CD14-positive monocyte (primary cell): ENCODE measurements around the gene GIT2. TPM values are rescaled to one million over a fixed set of nuclear protein-coding genes. Genes with fewer than 3 reads are reported as not detected.

Experiments
- DNase-seq, 3 donors: peaks; one replicate each; pipeline ENCODE4 v3.0.0-alpha.2; 2011 to 2022
- H2AFZ ChIP-seq: 2 replicates; pipeline ENCODE4 v1.6.0; 2012; ENCODE audit warnings: mild to moderate bottlenecking, low read depth, low read length, inconsistent platforms; ENCODE audit not compliant: insufficient read depth, poor library complexity, severe bottlenecking
- H3K27ac ChIP-seq, 2 donors: 1 replicate in 1 of 2; 2 replicates in 1 of 2; pipeline ENCODE4 v1.5.1; 2012 to 2013; ENCODE audit warnings: low read length in 2 of 2, control low read depth in 1 of 2, inconsistent platforms in 1 of 2, low read depth in 1 of 2, mild to moderate bottlenecking in 1 of 2
- H3K27me3 ChIP-seq, 2 donors: one replicate each; pipeline versions ENCODE4 v1.6.0 to v1.6.1; 2011 to 2013; ENCODE audit warnings: low read length in 2 of 2; ENCODE audit not compliant: control insufficient read depth in 2 of 2, insufficient read depth in 2 of 2
- H3K36me3 ChIP-seq, 2 donors: replicated peaks in 1 of 2; 1 replicate in 1 of 2; 2 replicates in 1 of 2; pipeline versions ENCODE4 v1.5.1 to v1.6.1; 2012 to 2013; ENCODE audit warnings: low read length in 2 of 2, control low read depth in 1 of 2, inconsistent platforms in 1 of 2, mild to moderate bottlenecking in 1 of 2; ENCODE audit not compliant: insufficient read depth in 2 of 2, control insufficient read depth in 1 of 2
- H3K4me1 ChIP-seq, 2 donors: 1 replicate in 1 of 2; 2 replicates in 1 of 2; pipeline versions ENCODE4 v1.5.1 to v1.6.1; 2012 to 2013; ENCODE audit warnings: low read length in 2 of 2, control low read depth in 1 of 2, inconsistent platforms in 1 of 2, mild to moderate bottlenecking in 1 of 2, moderate library complexity in 1 of 2; ENCODE audit not compliant: insufficient read depth in 2 of 2, control insufficient read depth in 1 of 2
- H3K4me2 ChIP-seq: replicated peaks from 2 replicates; pipeline ENCODE3; 2012; ENCODE audit warnings: low read length, moderate library complexity, mild to moderate bottlenecking; ENCODE audit not compliant: poor library complexity, severe bottlenecking; ENCODE audit errors: extremely low read depth
- H3K4me3 ChIP-seq, 3 experiments: fragments of 200-600 bp in 1 of 3; sonication (generic) in 1 of 3; replicated peaks in 1 of 3; 1 replicate in 2 of 3; 2 replicates in 1 of 3; pipeline ENCODE4 v1.5.1; 2011 to 2013; ENCODE audit warnings: low read length in 3 of 3, mild to moderate bottlenecking in 3 of 3, control low read depth in 2 of 3, low read depth in 2 of 3, inconsistent platforms in 1 of 3, moderate library complexity in 1 of 3
- H3K79me2 ChIP-seq: 2 replicates; pipeline ENCODE4 v1.6.0; 2012; ENCODE audit warnings: mild to moderate bottlenecking, control low read depth, inconsistent platforms, low read length, moderate library complexity; ENCODE audit not compliant: insufficient read depth
- H3K9ac ChIP-seq: 2 replicates; pipeline ENCODE4 v1.6.0; 2017; ENCODE audit warnings: low read length, mild to moderate bottlenecking; ENCODE audit not compliant: insufficient read depth, poor library complexity, severe bottlenecking
- H3K9me3 ChIP-seq, 2 donors: replicated peaks in 1 of 2; 1 replicate in 1 of 2; 2 replicates in 1 of 2; pipeline versions ENCODE4 v1.5.1 to v1.6.1; 2012 to 2013; ENCODE audit warnings: low read length in 2 of 2, control low read depth in 1 of 2; ENCODE audit not compliant: control insufficient read depth in 1 of 2, insufficient read depth in 1 of 2
- H4K20me1 ChIP-seq: 2 replicates; pipeline ENCODE4 v1.6.0; 2012; ENCODE audit warnings: mild to moderate bottlenecking, low read length, control low read depth, moderate library complexity; ENCODE audit not compliant: insufficient read depth
- H3K27ac Mint-ChIP-seq, 7 donors: one replicate each; pipeline ENCODE4 v1.8.0; 2020; ENCODE audit warnings: mild to moderate bottlenecking in 7 of 7, mixed read lengths in 7 of 7, moderate library complexity in 6 of 7, inconsistent platforms in 2 of 7
- H3K27me3 Mint-ChIP-seq, 3 donors: one replicate each; pipeline ENCODE4 v1.8.0; 2021 to 2022; ENCODE audit warnings: low read depth in 3 of 3, mild to moderate bottlenecking in 3 of 3, mixed read lengths in 3 of 3, moderate library complexity in 3 of 3, inconsistent platforms in 1 of 3
- H3K36me3 Mint-ChIP-seq, 2 donors: one replicate each; pipeline ENCODE4 v1.8.0; 2020; ENCODE audit warnings: mixed read lengths in 2 of 2, inconsistent platforms in 1 of 2, mild to moderate bottlenecking in 1 of 2
- H3K4me1 Mint-ChIP-seq: one replicate; pipeline ENCODE4 v1.8.0; 2020; ENCODE audit warnings: mild to moderate bottlenecking, mixed read lengths
- H3K4me3 Mint-ChIP-seq, 2 donors: one replicate each; pipeline ENCODE4 v1.8.0; 2020; ENCODE audit warnings: mild to moderate bottlenecking in 2 of 2, mixed read lengths in 2 of 2, moderate library complexity in 1 of 2
- H3K9me3 Mint-ChIP-seq, 7 donors: one replicate each; pipeline ENCODE4 v1.8.0; 2020 to 2022; ENCODE audit warnings: mixed read lengths in 7 of 7, mild to moderate bottlenecking in 6 of 7, moderate library complexity in 6 of 7, inconsistent platforms in 2 of 7
- WGBS: methylation state at CpG from one replicate; pipeline ENCODE4 v1.1.5; 2013; ENCODE audit warnings: missing lambda C conversion rate; ENCODE audit not compliant: insufficient coverage; 5-methylcytosine and 5-hydroxymethylcytosine counted together
- intact Hi-C, 2 donors: fragments of 100-400 bp; cut with micrococcal nuclease; formaldehyde crosslinking; loops; one replicate each; pipeline versions ENCODE4 v1.15.0 to v1.15.1; 2023
- polyA plus RNA-seq, 3 donors: library from polyadenylated mRNA; depleted of rRNA in 1 of 3; unstranded in 2 of 3; stranded (reverse) in 1 of 3; fragments of 300-500 nt in 2 of 3; fragments of >200 nt in 1 of 3; fragmentation: Illumina TruSeq in 2 of 3; gene quantifications; 1 replicate in 2 of 3; 2 replicates in 1 of 3; pipeline ENCODE4 v1.2.3, GENCODE V29; 2012 to 2021
- TF ChIP-seq, protein P1 (sequence below): fragments of 200-600 bp; IDR thresholded peaks from one replicate; pipeline ENCODE4 v1.8.0; 2022; ENCODE audit warnings: antibody characterized with exemption, mild to moderate bottlenecking

GIT2 gene
- polyA plus RNA-seq, 3 donors: 75.8 to 139 (median 98.8) TPM

DNA sequence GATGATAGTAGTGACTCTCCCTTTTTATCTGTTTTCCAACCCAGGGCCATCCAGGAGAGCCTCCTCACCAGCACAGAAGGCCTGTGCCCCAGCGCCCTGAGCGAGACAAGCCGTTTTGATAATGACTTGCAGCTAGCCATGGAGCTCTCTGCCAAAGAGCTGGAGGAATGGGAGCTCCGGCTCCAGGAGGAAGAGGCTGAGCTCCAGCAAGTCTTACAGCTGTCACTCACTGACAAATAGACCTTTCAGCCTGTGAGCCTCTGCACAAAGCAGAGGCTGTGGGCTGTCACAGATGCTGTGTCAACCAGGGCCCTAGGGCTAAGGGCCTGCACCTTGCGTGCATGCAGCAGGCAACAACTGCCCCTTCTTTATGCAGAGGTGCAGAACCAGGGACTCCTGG, 41.1 kb upstream of the GIT2 start:
- intact Hi-C loops: no loop called here
- Mint-ChIP-seq H3K9me3 (no peaks in the 10 kb centered on the region), H3K4me1 (peaks cover 18% of the 10 kb centered on the region), H3K27me3 (no peaks in the 10 kb centered on the region), H3K4me3 (no peak overlapping the region), H3K27ac (no peak overlapping the region), H3K36me3 (peaks cover 70 to 85% of the 10 kb centered on the region in 2 donors)
- TF ChIP-seq, protein P1, sequence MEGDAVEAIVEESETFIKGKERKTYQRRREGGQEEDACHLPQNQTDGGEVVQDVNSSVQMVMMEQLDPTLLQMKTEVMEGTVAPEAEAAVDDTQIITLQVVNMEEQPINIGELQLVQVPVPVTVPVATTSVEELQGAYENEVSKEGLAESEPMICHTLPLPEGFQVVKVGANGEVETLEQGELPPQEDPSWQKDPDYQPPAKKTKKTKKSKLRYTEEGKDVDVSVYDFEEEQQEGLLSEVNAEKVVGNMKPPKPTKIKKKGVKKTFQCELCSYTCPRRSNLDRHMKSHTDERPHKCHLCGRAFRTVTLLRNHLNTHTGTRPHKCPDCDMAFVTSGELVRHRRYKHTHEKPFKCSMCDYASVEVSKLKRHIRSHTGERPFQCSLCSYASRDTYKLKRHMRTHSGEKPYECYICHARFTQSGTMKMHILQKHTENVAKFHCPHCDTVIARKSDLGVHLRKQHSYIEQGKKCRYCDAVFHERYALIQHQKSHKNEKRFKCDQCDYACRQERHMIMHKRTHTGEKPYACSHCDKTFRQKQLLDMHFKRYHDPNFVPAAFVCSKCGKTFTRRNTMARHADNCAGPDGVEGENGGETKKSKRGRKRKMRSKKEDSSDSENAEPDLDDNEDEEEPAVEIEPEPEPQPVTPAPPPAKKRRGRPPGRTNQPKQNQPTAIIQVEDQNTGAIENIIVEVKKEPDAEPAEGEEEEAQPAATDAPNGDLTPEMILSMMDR: no peak
- peaks cover 21% of the 10 kb centered on the region for H3K79me2 ChIP-seq
- peak overlapping the region in 1 of 2 donors; percentile 30 for H3K27ac ChIP-seq
- H3K4me2 ChIP-seq: no peak overlapping the region
- H3K27me3 ChIP-seq: no peaks in the 10 kb centered on the region
- peaks cover 41% of the 10 kb centered on the region for H4K20me1 ChIP-seq
- H2AFZ ChIP-seq: no peak overlapping the region
- peaks cover 10 to 18% of the 10 kb centered on the region in 2 donors for H3K4me1 ChIP-seq
- 96% methylated on average over 5 of the region's 5 CpGs for WGBS
- no peaks in the 10 kb centered on the region for H3K9me3 ChIP-seq
- no peak overlapping the region for H3K4me3 ChIP-seq
- peaks cover 68 to 88% of the 10 kb centered on the region in 2 donors for H3K36me3 ChIP-seq
- no peak for DNase-seq
- H3K9ac ChIP-seq: no peak overlapping the region

DNA sequence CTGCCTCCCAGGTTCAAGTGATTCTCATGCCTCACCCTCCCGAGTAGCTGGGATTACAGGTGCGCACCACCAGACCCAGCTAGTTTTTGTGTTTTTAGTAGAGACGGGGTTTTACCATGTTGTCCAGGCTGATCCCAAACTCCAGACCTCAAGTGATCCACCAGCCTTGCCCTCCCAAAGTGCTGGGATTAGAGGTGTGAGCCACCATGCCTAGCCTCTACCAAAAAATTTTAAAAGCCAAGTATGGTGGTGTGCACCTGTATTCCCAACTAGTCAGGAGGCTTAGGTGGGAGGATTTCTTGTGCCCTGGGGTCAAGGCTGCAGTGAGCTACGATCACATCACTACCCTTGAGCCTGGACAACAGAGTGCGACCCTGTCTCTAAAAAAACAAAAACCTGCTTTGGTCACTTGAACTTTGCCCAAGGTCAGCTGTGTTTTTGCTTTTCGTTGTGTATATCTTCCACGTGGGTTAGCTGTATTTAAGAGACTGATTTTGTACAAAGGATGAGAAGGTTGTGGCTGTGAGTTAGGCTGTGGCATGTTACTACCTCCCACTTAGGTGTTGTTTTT, 39.5 kb upstream of the GIT2 start:
- Histone ChIP-seq H3K79me2 (peaks cover 19% of the 10 kb centered on the region), H3K9me3 (no peaks in the 10 kb centered on the region), H2AFZ (no peak overlapping the region), H4K20me1 (peaks cover 40% of the 10 kb centered on the region), H3K27me3 (no peaks in the 10 kb centered on the region), H3K27ac (no peak overlapping the region), H3K36me3 (peaks cover 67 to 91% of the 10 kb centered on the region in 2 donors), H3K4me3 (no peak overlapping the region), H3K4me1 (peaks cover 10 to 18% of the 10 kb centered on the region in 2 donors), H3K9ac (no peak overlapping the region), H3K4me2 (no peak overlapping the region)
- intact Hi-C loops: no loop called here
- Mint-ChIP-seq H3K4me1 (peaks cover 18% of the 10 kb centered on the region), H3K4me3 (no peak overlapping the region), H3K27ac (peak overlapping the region in 1 of 7 donors; percentile 62), H3K9me3 (no peaks in the 10 kb centered on the region), H3K27me3 (no peaks in the 10 kb centered on the region), H3K36me3 (peaks cover 69 to 91% of the 10 kb centered on the region in 2 donors)
- TF ChIP-seq, protein P1: no peak
- 100% methylated on average over 3 of the region's 7 CpGs for WGBS
- DNase-seq: no peak
